CD4-positive, alpha-beta memory T cell (primary cell): ENCODE results near the gene OPCML. TPM values are rescaled to one million over a fixed set of nuclear protein-coding genes. Genes with fewer than 3 reads are reported as not detected.

Experiments used
- CTCF ChIA-PET: fragments of 350-600 bp; sonication (Branson Sonifier 250); formaldehyde crosslinking; loops from one replicate; lab custom pipeline; 2021; ENCODE audit warnings: inconsistent platforms; ENCODE audit not compliant: partially characterized antibody; lab: Charles Lee
- POLR2A ChIA-PET: fragments of 350-600 bp; sonication (Branson Sonifier 250); formaldehyde crosslinking; loops from one replicate; lab custom pipeline; 2021; ENCODE audit not compliant: partially characterized antibody; lab: Charles Lee
- DNase-seq, 5 donors: peaks; one replicate each; pipeline versions ENCODE4 v3.0.0 to v3.0.0-alpha.2; 2020 to 2022; ENCODE audit warnings: mixed read lengths in 1 of 5
- H3K27ac ChIP-seq: one replicate; pipeline ENCODE4 v1.7.0; 2013; ENCODE audit warnings: low read depth, low read length
- H3K27me3 ChIP-seq: 2 replicates; pipeline ENCODE4 v1.7.0; 2013; ENCODE audit warnings: mild to moderate bottlenecking, low read length, moderate library complexity; ENCODE audit not compliant: insufficient read depth
- H3K36me3 ChIP-seq: 2 replicates; pipeline ENCODE4 v1.7.0; 2013; ENCODE audit warnings: mild to moderate bottlenecking, low read length, moderate library complexity; ENCODE audit not compliant: insufficient read depth
- H3K4me1 ChIP-seq: 2 replicates; pipeline ENCODE4 v1.7.0; 2013; ENCODE audit warnings: mild to moderate bottlenecking, low read length, moderate library complexity; ENCODE audit not compliant: insufficient read depth
- H3K4me3 ChIP-seq, 2 donors: one replicate each; pipeline ENCODE4 v1.7.0; 2013; ENCODE audit warnings: low read length in 2 of 2, mild to moderate bottlenecking in 1 of 2
- H3K9me3 ChIP-seq, 2 donors: one replicate each; pipeline ENCODE4 v1.7.0; 2013; ENCODE audit warnings: low read length in 2 of 2, control low read depth in 1 of 2; ENCODE audit not compliant: control insufficient read depth in 1 of 2
- H3K27ac Mint-ChIP-seq, 7 donors: one replicate each; pipeline ENCODE4 v1.8.0; 2020 to 2021; ENCODE audit warnings: mixed read lengths in 7 of 7, mild to moderate bottlenecking in 6 of 7, inconsistent platforms in 3 of 7, moderate library complexity in 3 of 7
- H3K27me3 Mint-ChIP-seq, 2 donors: one replicate each; pipeline ENCODE4 v1.8.0; 2020 to 2021; ENCODE audit warnings: mixed read lengths in 2 of 2
- H3K36me3 Mint-ChIP-seq, 2 donors: one replicate each; pipeline ENCODE4 v1.8.0; 2020 to 2021; ENCODE audit warnings: mixed read lengths in 2 of 2, inconsistent platforms in 1 of 2, mild to moderate bottlenecking in 1 of 2
- H3K4me1 Mint-ChIP-seq, 4 donors: one replicate each; pipeline ENCODE4 v1.8.0; 2020 to 2021; ENCODE audit warnings: mixed read lengths in 4 of 4, mild to moderate bottlenecking in 1 of 4
- H3K4me3 Mint-ChIP-seq, 8 donors: one replicate each; pipeline ENCODE4 v1.8.0; 2020 to 2021; ENCODE audit warnings: mixed read lengths in 8 of 8, mild to moderate bottlenecking in 7 of 8, moderate library complexity in 6 of 8, inconsistent platforms in 3 of 8
- H3K9me3 Mint-ChIP-seq, 8 donors: one replicate each; pipeline ENCODE4 v1.8.0; 2020 to 2021; ENCODE audit warnings: mixed read lengths in 8 of 8, mild to moderate bottlenecking in 5 of 8, inconsistent platforms in 3 of 8, moderate library complexity in 1 of 8
- intact Hi-C: fragments of 100-400 bp; cut with micrococcal nuclease; formaldehyde crosslinking; loops from one replicate; pipeline ENCODE4 v1.15.1; 2023
- polyA plus RNA-seq, 2 donors: library from polyadenylated mRNA; unstranded; fragments of 300-500 nt; fragmentation: Illumina TruSeq; gene quantifications; one replicate each; pipeline ENCODE4 v1.2.3, GENCODE V29; 2021
- total RNA-seq, 2 experiments: library from RNA; stranded (reverse); gene quantifications; one replicate each; pipeline ENCODE4 v1.2.3, GENCODE V29; 2021

The OPCML gene
- total and polyA plus RNA-seq, 4 experiments from 2014 or later, result not detected

DNA sequence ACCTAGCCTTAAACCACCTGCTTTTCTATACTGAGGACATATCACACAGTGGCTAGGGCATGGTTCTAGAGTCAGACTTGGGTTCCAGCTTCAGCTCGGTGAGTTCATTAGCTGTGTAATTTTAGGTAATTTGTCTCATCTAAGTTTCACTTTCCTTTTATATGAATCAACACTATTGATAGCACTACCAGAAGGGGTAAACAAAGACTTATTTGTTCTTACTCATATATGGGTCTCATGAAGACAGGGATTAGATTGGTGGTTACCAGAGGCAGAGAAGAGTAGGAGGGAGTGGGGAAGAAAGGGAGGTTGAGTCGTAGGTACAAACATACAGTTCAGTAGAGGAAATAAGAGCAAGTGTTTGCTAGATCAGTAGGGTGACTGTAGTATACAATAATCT, 924.7 kb downstream of the OPCML start:
- H3K4me1 ChIP-seq, result no peaks in the 10 kb centered on the region
- H3K36me3 ChIP-seq, result no peaks in the 10 kb centered on the region
- no peak overlapping the region for H3K4me3 Mint-ChIP-seq
- no peak overlapping the region for H3K4me3 ChIP-seq
- intact Hi-C loops, result no loop called here
- H3K27me3 ChIP-seq, result no peaks in the 10 kb centered on the region
- peaks cover 0 to 7% (median 0%) of the 10 kb centered on the region in 8 donors for H3K9me3 Mint-ChIP-seq
- peaks cover 0 to 1% of the 10 kb centered on the region in 2 donors for H3K27me3 Mint-ChIP-seq
- H3K9me3 ChIP-seq, result no peaks in the 10 kb centered on the region
- ChIA-PET POLR2A (no interaction called here), CTCF (no interaction called here)
- H3K36me3 Mint-ChIP-seq, result no peaks in the 10 kb centered on the region
- DNase-seq, result no peak
- H3K27ac ChIP-seq, result no peak overlapping the region
- no peak overlapping the region for H3K27ac Mint-ChIP-seq
- peaks cover 0 to 3% (median under 1%) of the 10 kb centered on the region in 4 donors for H3K4me1 Mint-ChIP-seq

DNA sequence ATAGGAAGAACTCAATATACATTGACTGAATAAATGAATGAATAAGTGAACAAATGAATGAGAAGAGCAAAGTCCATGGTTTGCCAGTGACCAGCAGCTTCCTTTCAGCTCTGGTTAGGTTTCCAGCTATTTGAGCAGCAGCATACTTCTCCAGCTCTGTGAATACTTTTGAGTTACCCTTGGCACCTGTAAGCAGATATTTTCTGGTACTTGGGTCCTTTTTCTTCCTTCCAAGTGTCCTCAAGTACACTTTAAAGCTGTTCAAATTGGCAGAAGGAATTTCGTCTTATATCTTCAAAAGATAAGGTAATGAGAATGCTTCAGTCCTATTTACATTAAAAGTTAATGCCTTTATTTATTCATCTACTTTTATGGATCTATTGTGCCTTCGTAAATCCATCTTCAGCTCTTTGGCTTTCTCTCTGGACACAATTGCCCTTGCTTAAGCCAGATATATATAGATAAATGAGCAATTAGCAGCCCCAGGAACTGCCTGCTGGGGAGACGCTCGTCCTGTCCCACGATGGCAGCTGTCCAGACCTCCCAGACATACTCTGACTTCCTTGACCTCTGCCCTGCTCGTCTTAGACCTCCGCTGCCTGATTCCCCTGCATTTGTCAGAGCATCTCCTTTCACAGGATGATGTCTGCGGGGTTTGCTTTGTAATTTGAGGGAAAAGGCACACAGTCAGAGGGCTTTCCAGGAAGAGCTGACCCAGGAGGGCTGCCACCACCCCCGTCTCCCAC, 926.3 kb downstream of the OPCML start:
- Mint-ChIP-seq H3K4me3 (no peak overlapping the region), H3K9me3 (peaks cover 0 to 3% (median 0%) of the 10 kb centered on the region in 8 donors), H3K4me1 (peaks cover 0 to 3% (median under 1%) of the 10 kb centered on the region in 4 donors), H3K27me3 (peaks cover 0 to 1% of the 10 kb centered on the region in 2 donors), H3K36me3 (no peaks in the 10 kb centered on the region), H3K27ac (no peak overlapping the region)
- H3K27ac ChIP-seq, result no peak overlapping the region
- intact Hi-C loops, result no loop called here
- no peaks in the 10 kb centered on the region for H3K36me3 ChIP-seq
- POLR2A ChIA-PET, result no interaction called here
- no peak overlapping the region for H3K4me3 ChIP-seq
- DNase-seq, result no peak
- no peaks in the 10 kb centered on the region for H3K27me3 ChIP-seq
- no peaks in the 10 kb centered on the region for H3K9me3 ChIP-seq
- CTCF ChIA-PET, result no interaction called here
- no peaks in the 10 kb centered on the region for H3K4me1 ChIP-seq

DNA sequence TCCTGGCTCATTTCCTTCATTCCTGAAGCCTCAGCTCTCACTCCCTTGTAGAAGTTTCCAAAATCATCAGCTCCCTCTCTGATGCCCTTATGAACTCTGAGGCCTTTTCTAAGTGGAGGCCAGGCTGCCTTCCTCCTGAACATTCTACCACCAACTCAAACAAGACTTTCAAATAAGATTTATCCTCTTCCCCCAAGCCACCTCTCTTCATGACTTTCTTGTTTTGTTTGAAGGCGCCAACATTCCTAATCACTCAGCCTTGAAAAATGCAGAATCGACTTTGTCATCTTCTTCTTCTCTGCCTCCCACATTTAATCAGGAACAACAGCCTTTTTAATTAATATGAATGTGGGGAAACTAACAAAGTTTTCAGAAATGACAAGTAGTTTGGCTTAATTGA, 927.9 kb downstream of the OPCML start:
- ChIA-PET POLR2A (no interaction called here), CTCF (no interaction called here)
- Mint-ChIP-seq H3K4me3 (no peak overlapping the region), H3K4me1 (peaks cover 0 to 3% (median under 1%) of the 10 kb centered on the region in 4 donors), H3K9me3 (peaks cover 0 to 4% (median 0%) of the 10 kb centered on the region in 8 donors), H3K27me3 (peaks cover 0 to 1% of the 10 kb centered on the region in 2 donors), H3K27ac (no peak overlapping the region), H3K36me3 (no peaks in the 10 kb centered on the region)
- no peak overlapping the region for H3K4me3 ChIP-seq
- H3K27me3 ChIP-seq, result no peaks in the 10 kb centered on the region
- no peaks in the 10 kb centered on the region for H3K36me3 ChIP-seq
- no peak for DNase-seq
- H3K4me1 ChIP-seq, result no peaks in the 10 kb centered on the region
- H3K27ac ChIP-seq, result no peak overlapping the region
- H3K9me3 ChIP-seq, result no peaks in the 10 kb centered on the region
- intact Hi-C loops, result no loop called here

DNA sequence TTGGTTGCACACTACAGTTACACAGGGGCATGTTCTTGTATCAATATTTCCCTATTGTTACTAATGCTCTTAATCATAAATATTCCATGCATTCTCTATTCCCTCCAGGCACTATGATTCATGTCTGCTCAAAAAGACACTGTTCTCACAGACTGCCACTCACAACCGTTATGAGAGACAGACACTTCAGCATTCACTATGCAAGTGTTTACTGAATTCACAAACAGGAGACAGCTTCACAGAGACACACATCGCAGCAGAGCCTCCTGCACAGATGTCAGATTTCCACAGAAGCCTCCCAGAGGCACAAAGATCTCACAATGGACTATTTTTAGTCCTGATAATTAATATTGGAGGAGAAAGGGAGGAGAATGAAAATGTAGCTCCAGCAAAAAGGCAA, 930.4 kb downstream of the OPCML start:
- H3K27me3 ChIP-seq, result no peaks in the 10 kb centered on the region
- DNase-seq, result no peak
- CTCF ChIA-PET, result no interaction called here
- POLR2A ChIA-PET, result no interaction called here
- H3K9me3 ChIP-seq, result no peaks in the 10 kb centered on the region
- H3K27ac ChIP-seq, result no peak overlapping the region
- no peak overlapping the region for H3K4me3 ChIP-seq
- intact Hi-C loops, result no loop called here
- H3K27ac Mint-ChIP-seq, result no peak overlapping the region
- H3K36me3 Mint-ChIP-seq, result no peaks in the 10 kb centered on the region
- H3K4me3 Mint-ChIP-seq, result no peak overlapping the region
- no peaks in the 10 kb centered on the region for H3K36me3 ChIP-seq
- H3K4me1 ChIP-seq, result no peaks in the 10 kb centered on the region
- H3K4me1 Mint-ChIP-seq, result no peaks in the 10 kb centered on the region
- H3K27me3 Mint-ChIP-seq, result peaks cover 0 to 1% of the 10 kb centered on the region in 2 donors
- peaks cover 0 to 4% (median 0%) of the 10 kb centered on the region in 8 donors for H3K9me3 Mint-ChIP-seq

DNA sequence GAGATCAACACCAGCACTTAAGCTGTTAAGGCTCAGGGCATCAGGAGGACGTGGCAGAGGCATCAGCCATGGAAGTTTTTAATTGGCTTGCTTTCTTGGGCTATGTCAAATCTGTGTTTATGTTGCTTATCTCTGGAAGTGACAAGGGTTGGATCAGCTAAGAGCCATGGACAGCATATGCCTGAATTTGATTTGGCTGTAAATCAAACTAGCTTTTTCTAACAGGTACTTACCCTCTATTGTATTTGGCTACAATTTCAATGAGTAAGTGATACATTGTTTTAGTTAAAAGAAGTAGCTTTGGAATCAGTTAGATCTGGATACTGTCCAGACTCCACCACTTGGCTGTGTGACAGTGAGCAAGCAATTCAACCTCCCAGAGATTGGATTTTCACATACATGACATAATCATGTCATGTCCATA, 936.6 kb downstream of the OPCML start:
- H3K27ac ChIP-seq, result no peak overlapping the region
- H3K27me3 Mint-ChIP-seq, result peaks cover 0 to 2% of the 10 kb centered on the region in 2 donors
- DNase-seq, result no peak
- H3K4me1 Mint-ChIP-seq, result peaks cover 0 to 2% (median under 1%) of the 10 kb centered on the region in 4 donors
- H3K9me3 ChIP-seq, result no peaks in the 10 kb centered on the region
- H3K36me3 ChIP-seq, result no peaks in the 10 kb centered on the region
- no peak overlapping the region for H3K27ac Mint-ChIP-seq
- CTCF ChIA-PET, result no interaction called here
- intact Hi-C loops, result no loop called here
- no peaks in the 10 kb centered on the region for H3K27me3 ChIP-seq
- no peak overlapping the region for H3K4me3 Mint-ChIP-seq
- H3K9me3 Mint-ChIP-seq, result peaks cover 0 to 4% (median 0%) of the 10 kb centered on the region in 8 donors
- POLR2A ChIA-PET, result no interaction called here
- no peak overlapping the region for H3K4me3 ChIP-seq
- no peaks in the 10 kb centered on the region for H3K4me1 ChIP-seq
- H3K36me3 Mint-ChIP-seq, result no peaks in the 10 kb centered on the region

DNA sequence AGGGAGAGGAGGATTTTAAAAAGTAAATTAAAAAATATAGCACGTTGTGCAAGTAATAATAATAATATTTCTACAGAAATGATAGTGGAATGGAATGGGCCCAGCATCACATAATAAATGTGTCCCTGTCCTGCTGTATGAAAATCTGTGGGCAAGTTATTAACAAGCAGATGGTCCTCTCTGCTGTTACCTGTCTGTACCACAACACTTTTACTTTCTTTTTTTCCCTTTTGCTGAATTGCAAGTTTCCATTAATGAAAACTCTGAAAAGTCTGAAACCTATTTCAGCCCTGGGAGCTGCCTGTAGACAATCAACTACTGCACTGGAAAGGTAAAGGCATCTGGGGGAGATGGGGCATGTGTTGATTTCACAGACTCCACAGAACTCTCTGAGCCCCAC, 937.1 kb downstream of the OPCML start:
- Histone ChIP-seq H3K36me3 (no peaks in the 10 kb centered on the region), H3K27me3 (no peaks in the 10 kb centered on the region), H3K4me3 (no peak overlapping the region), H3K4me1 (no peaks in the 10 kb centered on the region), H3K27ac (no peak overlapping the region), H3K9me3 (no peaks in the 10 kb centered on the region)
- ChIA-PET CTCF (no interaction called here), POLR2A (no interaction called here)
- Mint-ChIP-seq H3K27ac (no peak overlapping the region), H3K9me3 (peaks cover 0 to 4% (median 0%) of the 10 kb centered on the region in 8 donors), H3K27me3 (peaks cover 0 to 2% of the 10 kb centered on the region in 2 donors), H3K4me1 (peaks cover 0 to 2% (median under 1%) of the 10 kb centered on the region in 4 donors), H3K4me3 (no peak overlapping the region), H3K36me3 (no peaks in the 10 kb centered on the region)
- intact Hi-C loops, result no loop called here
- no peak for DNase-seq

DNA sequence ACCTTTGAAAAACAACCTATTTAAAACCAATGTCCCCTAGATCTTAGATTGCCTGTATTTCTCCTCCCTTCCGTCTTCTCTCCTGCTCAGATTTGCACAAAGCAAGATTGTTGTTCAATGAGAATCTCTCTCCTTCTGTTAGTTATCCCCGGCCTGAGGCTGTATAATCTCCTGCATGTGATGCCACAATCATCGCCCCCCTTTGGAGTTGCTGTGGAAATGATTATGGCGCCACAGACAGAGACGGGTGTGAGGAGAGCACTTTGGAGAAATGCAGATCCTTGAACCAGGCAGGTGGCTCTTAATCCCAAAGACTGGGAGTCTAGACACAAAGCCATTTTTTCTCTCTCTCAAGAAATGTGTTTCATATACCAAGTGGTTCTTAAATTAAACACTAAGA, 941.3 kb downstream of the OPCML start:
- CTCF ChIA-PET, result no interaction called here
- peaks cover 0 to 2% (median under 1%) of the 10 kb centered on the region in 4 donors for H3K4me1 Mint-ChIP-seq
- peaks cover 0 to 7% (median 0%) of the 10 kb centered on the region in 8 donors for H3K9me3 Mint-ChIP-seq
- POLR2A ChIA-PET, result no interaction called here
- no peaks in the 10 kb centered on the region for H3K36me3 Mint-ChIP-seq
- H3K4me3 ChIP-seq, result no peak overlapping the region
- H3K27me3 Mint-ChIP-seq, result peaks cover 0 to 2% of the 10 kb centered on the region in 2 donors
- H3K27me3 ChIP-seq, result no peaks in the 10 kb centered on the region
- no peak overlapping the region for H3K4me3 Mint-ChIP-seq
- no peak overlapping the region for H3K27ac ChIP-seq
- H3K4me1 ChIP-seq, result no peaks in the 10 kb centered on the region
- H3K27ac Mint-ChIP-seq, result no peak overlapping the region
- DNase-seq, result no peak
- H3K36me3 ChIP-seq, result no peaks in the 10 kb centered on the region
- intact Hi-C loops, result no loop called here
- H3K9me3 ChIP-seq, result no peaks in the 10 kb centered on the region
